ENCODE measurements around the gene LMBRD2. TPM values are rescaled to one million over a fixed set of nuclear protein-coding genes. Genes with fewer than 3 reads are reported as not detected.
A peak's percentile ranks its signal among the peaks of the same experiment; 100 is the strongest.

Gene LMBRD2
- total and polyA plus RNA-seq, 2 experiments from 2014 or later = 7.0 to 14.5 TPM

- no peak overlapping the region for H3K27ac ChIP-seq
- H3F3A ChIP-seq (ENCODE audit: insufficient read depth) = no peaks in the 10 kb centered on the region; the same call in 1 of the 2 replicates
- no peak for DNase-seq
- H3K27me3 ChIP-seq (replicated peaks; ENCODE audit: insufficient read depth) = no peaks in the 10 kb centered on the region
- in situ Hi-C loops (cut with MboI) = no loop called here
- no peak overlapping the region for H2AFZ ChIP-seq
- no peaks in the 10 kb centered on the region for H3K9me3 ChIP-seq (ENCODE audit: low read depth)
- no peak overlapping the region for H3K4me3 ChIP-seq
- no peaks in the 10 kb centered on the region for H3K9me2 ChIP-seq (ENCODE audit: insufficient read depth)
- no peaks in the 10 kb centered on the region for H3K4me1 ChIP-seq (ENCODE audit: insufficient read depth)
- no peak overlapping the region for H3K9ac ChIP-seq
- WGBS, 2 experiments (ENCODE audit: low coverage in 1 of 2, low lambda C conversion rate in 2 of 2, missing lambda C conversion rate in 2 of 2) = 98 to 100% methylated on average over 2 of the region's 2 CpGs
- TF ChIP-seq EZH2phosphoT487 (IDR thresholded peaks at IDR 0.05; ENCODE audit: insufficient read depth, low read depth) = no peak
- no peak for TF ChIP-seq EZH2 (IDR thresholded peaks at IDR 0.05; ENCODE audit: insufficient read depth, poor library complexity, severe bottlenecking)
- no peak overlapping the region for H3K4me2 ChIP-seq (ENCODE audit: unreplicated experiment)
- H3K79me2 ChIP-seq (ENCODE audit: insufficient read depth) = no peaks in the 10 kb centered on the region
- peaks cover 60% of the 10 kb centered on the region for H3K36me3 ChIP-seq (ENCODE audit: low read depth)
- H4K20me1 ChIP-seq (ENCODE audit: insufficient read depth) = no peaks in the 10 kb centered on the region
Observed at GRCh38 chr5:36180556-36181350, 29.1 kb upstream of the LMBRD2 start.

- Histone ChIP-seq H3K36me3 (ENCODE audit: low read depth) (peaks cover 65% of the 10 kb centered on the region), H3K79me2 (ENCODE audit: insufficient read depth) (no peaks in the 10 kb centered on the region), H3K4me2 (ENCODE audit: unreplicated experiment) (no peak overlapping the region), H3K27me3 (replicated peaks; ENCODE audit: insufficient read depth) (no peaks in the 10 kb centered on the region), H3K9me2 (ENCODE audit: insufficient read depth) (no peaks in the 10 kb centered on the region), H3K9me3 (ENCODE audit: low read depth) (no peaks in the 10 kb centered on the region), H3K4me3 (no peak overlapping the region), H3K27ac (no peak overlapping the region), H4K20me1 (ENCODE audit: insufficient read depth) (no peaks in the 10 kb centered on the region), H3K4me1 (ENCODE audit: insufficient read depth) (no peaks in the 10 kb centered on the region), H2AFZ (no peak overlapping the region), H3K9ac (no peak overlapping the region), H3F3A (ENCODE audit: insufficient read depth) (no peaks in the 10 kb centered on the region; the same call in 1 of the 2 replicates)
- WGBS, 2 experiments (ENCODE audit: low coverage in 1 of 2, low lambda C conversion rate in 2 of 2, missing lambda C conversion rate in 2 of 2) = 96% methylated on average over 4 of the region's 4 CpGs
- in situ Hi-C loops (cut with MboI) = no loop called here
- no peak for TF ChIP-seq EZH2phosphoT487 (IDR thresholded peaks at IDR 0.05; ENCODE audit: insufficient read depth, low read depth)
- no peak for TF ChIP-seq EZH2 (IDR thresholded peaks at IDR 0.05; ENCODE audit: insufficient read depth, poor library complexity, severe bottlenecking)
- DNase-seq = no peak
Observed at GRCh38 chr5:36179950-36180349, 28.3 kb upstream of the LMBRD2 start.

GRCh38 chr5:36178524-36178890, 26.8 kb upstream of the LMBRD2 start:
- TF ChIP-seq EZH2phosphoT487 (IDR thresholded peaks at IDR 0.05; ENCODE audit: insufficient read depth, low read depth) = no peak
- no peak for TF ChIP-seq EZH2 (IDR thresholded peaks at IDR 0.05; ENCODE audit: insufficient read depth, poor library complexity, severe bottlenecking)
- Histone ChIP-seq H4K20me1 (ENCODE audit: insufficient read depth) (no peaks in the 10 kb centered on the region), H3K9me2 (ENCODE audit: insufficient read depth) (no peaks in the 10 kb centered on the region), H3K4me3 (no peak overlapping the region), H3K27me3 (replicated peaks; ENCODE audit: insufficient read depth) (no peaks in the 10 kb centered on the region), H3K27ac (no peak overlapping the region), H3K9ac (no peak overlapping the region), H3K4me2 (ENCODE audit: unreplicated experiment) (no peak overlapping the region), H3F3A (ENCODE audit: insufficient read depth) (no peaks in the 10 kb centered on the region; the same call in 1 of the 2 replicates), H3K4me1 (ENCODE audit: insufficient read depth) (no peaks in the 10 kb centered on the region), H2AFZ (no peak overlapping the region), H3K9me3 (ENCODE audit: low read depth) (no peaks in the 10 kb centered on the region), H3K36me3 (ENCODE audit: low read depth) (peaks cover 71% of the 10 kb centered on the region), H3K79me2 (ENCODE audit: insufficient read depth) (no peaks in the 10 kb centered on the region)
- in situ Hi-C loops (cut with MboI) = no loop called here
- WGBS, 2 experiments (ENCODE audit: low coverage in 1 of 2, low lambda C conversion rate in 2 of 2, missing lambda C conversion rate in 2 of 2) = 97 to 99% methylated on average over 3 of the region's 3 CpGs
- no peak for DNase-seq

- no peak overlapping the region for H3K4me3 ChIP-seq
- H3K4me2 ChIP-seq (ENCODE audit: unreplicated experiment) = no peak overlapping the region
- H3K79me2 ChIP-seq (ENCODE audit: insufficient read depth) = no peaks in the 10 kb centered on the region
- peaks cover 76% of the 10 kb centered on the region for H3K36me3 ChIP-seq (ENCODE audit: low read depth)
- no peaks in the 10 kb centered on the region for H3K27me3 ChIP-seq (replicated peaks; ENCODE audit: insufficient read depth)
- no peaks in the 10 kb centered on the region for H4K20me1 ChIP-seq (ENCODE audit: insufficient read depth)
- H3K9me2 ChIP-seq (ENCODE audit: insufficient read depth) = no peaks in the 10 kb centered on the region
- WGBS, 2 experiments (ENCODE audit: low coverage in 1 of 2, low lambda C conversion rate in 2 of 2, missing lambda C conversion rate in 2 of 2) = 62 to 66% methylated on average over 2 of the region's 2 CpGs
- DNase-seq = peak; percentile 73
- no peak overlapping the region for H3K9ac ChIP-seq
- no peak overlapping the region for H2AFZ ChIP-seq
- H3F3A ChIP-seq (ENCODE audit: insufficient read depth) = no peaks in the 10 kb centered on the region; the same call in 1 of the 2 replicates
- TF ChIP-seq EZH2phosphoT487 (IDR thresholded peaks at IDR 0.05; ENCODE audit: insufficient read depth, low read depth) (no peak), EZH2 (IDR thresholded peaks at IDR 0.05; ENCODE audit: insufficient read depth, poor library complexity, severe bottlenecking) (no peak)
- H3K9me3 ChIP-seq (ENCODE audit: low read depth) = no peaks in the 10 kb centered on the region
- in situ Hi-C loops (cut with MboI) = no loop called here
- no peak overlapping the region for H3K27ac ChIP-seq
- H3K4me1 ChIP-seq (ENCODE audit: insufficient read depth) = no peaks in the 10 kb centered on the region
Observed at GRCh38 chr5:36177715-36178523, 26.2 kb upstream of the LMBRD2 start.

All from GM23248 (cell line).